HepG2 (cell line): ENCODE measurements around the gene DDX11. TPM values are rescaled to one million over a fixed set of nuclear protein-coding genes. Genes with fewer than 3 reads are reported as not detected.

Experiments used
- ATAC-seq: fragments of 200-7000 bp; cut with Tn5 transposase; 3 replicates; pipeline ENCODE4 v1.9.1; 2020; ENCODE audit warnings: mild to moderate bottlenecking, moderate library complexity
- BruUV-seq: library from RNA; stranded (reverse); fragments of 400-500 nt; replicated peaks from 2 replicates; lab custom pipeline; 2021; lab: Mats Ljungman, UMichigan
- CTCF ChIA-PET: fragments of 300-600 bp; formaldehyde crosslinking; extraction: SDS; loops from one replicate; lab custom pipeline; 2021; ENCODE audit warnings: low total read pairs, inconsistent platforms, low intra/inter-chr PET ratio; lab: Yijun Ruan, JAX
- POLR2A ChIA-PET: fragments of 350-600 bp; sonication (Branson Sonifier 250); formaldehyde crosslinking; loops from one replicate; lab custom pipeline; 2020; ENCODE audit warnings: antibody characterized with exemption, inconsistent platforms; lab: Yijun Ruan, JAX
- DNase-seq: peaks from one replicate; pipeline ENCODE4 v3.0.0-alpha.2; 2015; ENCODE audit warnings: low spot score
- FAIRE-seq: peaks from 3 replicates; lab custom pipeline; 2011; peaks lifted over from hg19 to GRCh38; lab: Jason Lieb, UNC
- H2AFZ ChIP-seq: one replicate; pipeline ENCODE4 v1.6.1; 2011; ENCODE audit warnings: low read length, inconsistent platforms
- H3K27ac ChIP-seq: fragments of 300-600 bp; 3 replicates; pipeline ENCODE4 v1.8.0; 2011; ENCODE audit warnings: mixed run types, mild to moderate bottlenecking, mixed read lengths, low read length, inconsistent platforms; ENCODE audit not compliant: insufficient read depth; ENCODE audit errors: extremely low read length
- H3K27me3 ChIP-seq, 2 experiments: fragments of 200-600 bp in 1 of 2; 2 replicates in 1 of 2; 3 replicates in 1 of 2; pipeline versions ENCODE4 v1.6.0 to v1.8.0; 2011; ENCODE audit warnings: low read length in 2 of 2, mild to moderate bottlenecking in 2 of 2, moderate library complexity in 2 of 2, inconsistent platforms in 1 of 2; ENCODE audit not compliant: insufficient read depth in 2 of 2, control insufficient read depth in 1 of 2
- H3K36me3 ChIP-seq, 2 experiments: fragments of 200-600 bp in 1 of 2; replicated peaks in 1 of 2; 2 replicates in 1 of 2; 3 replicates in 1 of 2; pipeline versions ENCODE4 v1.5.1 to v1.8.0; 2011; ENCODE audit warnings: low read length in 2 of 2, inconsistent platforms in 1 of 2; ENCODE audit not compliant: insufficient read depth in 2 of 2, control insufficient read depth in 1 of 2
- H3K4me1 ChIP-seq: 2 replicates; pipeline ENCODE4 v1.5.1; 2012; ENCODE audit warnings: low read length, inconsistent platforms; ENCODE audit not compliant: insufficient read depth
- H3K4me2 ChIP-seq: 2 replicates; pipeline ENCODE4 v1.6.0; 2011; ENCODE audit warnings: low read depth, low read length, inconsistent platforms
- H3K4me3 ChIP-seq, 3 experiments: fragments of 200-600 bp in 1 of 3; sonication (generic), shearing (Covaris generic) in 1 of 3; replicated peaks in 1 of 3; 2 replicates each; pipeline ENCODE4 v1.5.1; 2011 to 2016; ENCODE audit warnings: low read length in 3 of 3, inconsistent platforms in 2 of 3, low read depth in 2 of 3, mild to moderate bottlenecking in 2 of 3, control low read depth in 1 of 3, mixed read lengths in 1 of 3; ENCODE audit not compliant: insufficient read depth in 1 of 3
- H3K79me2 ChIP-seq: one replicate; pipeline ENCODE4 v1.6.1; 2011; ENCODE audit warnings: low read length, inconsistent platforms; ENCODE audit not compliant: insufficient read depth
- H3K9ac ChIP-seq: 2 replicates; pipeline ENCODE4 v1.6.0; 2011; ENCODE audit warnings: mild to moderate bottlenecking, low read depth, low read length, inconsistent platforms; ENCODE audit not compliant: insufficient read depth
- H3K9me3 ChIP-seq: 2 replicates; pipeline ENCODE4 v1.5.1; 2012; ENCODE audit warnings: mild to moderate bottlenecking, low read length
- H4K20me1 ChIP-seq: 2 replicates; pipeline ENCODE4 v1.6.0; 2011; ENCODE audit warnings: inconsistent platforms, mild to moderate bottlenecking, low read length, moderate library complexity; ENCODE audit not compliant: insufficient read depth
- ATF5 ChIP-seq: sonication (generic); formaldehyde crosslinking; IDR thresholded peaks from 2 replicates; pipeline ENCODE4 v1.4.0; 2020; ENCODE audit warnings: mild to moderate bottlenecking, low read depth, missing genetic modification reagents
- BHLHE40 ChIP-seq: IDR thresholded peaks from 2 replicates; pipeline ENCODE4 v1.6.1; 2011; ENCODE audit warnings: low read length, improper control_type of control experiment
- GABPA ChIP-seq, 2 experiments: IDR thresholded peaks; 2 replicates each; pipeline ENCODE4 v1.6.1; 2011 to 2016; ENCODE audit warnings: low read depth in 2 of 2, low read length in 1 of 2, missing biosample characterization in 1 of 2, missing genetic modification characterization in 1 of 2
- KDM2A ChIP-seq: sonication (generic); formaldehyde crosslinking; IDR thresholded peaks from 2 replicates; pipeline ENCODE4 v1.4.0; 2020; ENCODE audit warnings: low read depth, missing genetic modification reagents, borderline replicate concordance
- MED8 ChIP-seq: sonication (generic); formaldehyde crosslinking; IDR thresholded peaks from 2 replicates; pipeline ENCODE4 v1.8.1; 2023; ENCODE audit warnings: mild to moderate bottlenecking, missing genetic modification reagents; ENCODE audit not compliant: insufficient replicate concordance
- PHF8 ChIP-seq: sonication (generic); formaldehyde crosslinking; IDR thresholded peaks from 2 replicates; pipeline ENCODE4 v1.5.0; 2020; ENCODE audit warnings: missing genetic modification reagents
- ZNF382 ChIP-seq: sonication (generic); formaldehyde crosslinking; IDR thresholded peaks from 2 replicates; pipeline ENCODE4 v1.5.0; 2020; ENCODE audit warnings: missing genetic modification reagents, mild to moderate bottlenecking, borderline replicate concordance
- ZNF414 ChIP-seq: sonication (generic); formaldehyde crosslinking; IDR thresholded peaks from 2 replicates; pipeline ENCODE4 v1.5.0; 2020; ENCODE audit warnings: missing genetic modification reagents
- ZNF496 ChIP-seq: sonication (generic); formaldehyde crosslinking; IDR thresholded peaks from 2 replicates; pipeline ENCODE4 v1.8.1; 2023; ENCODE audit warnings: mild to moderate bottlenecking, moderate library complexity, missing genetic modification reagents; ENCODE audit not compliant: insufficient replicate concordance
- ZNF501 ChIP-seq: sonication (generic); formaldehyde crosslinking; IDR thresholded peaks from 2 replicates; pipeline ENCODE4 v1.5.1; 2020; ENCODE audit warnings: mild to moderate bottlenecking, moderate library complexity, missing genetic modification reagents
- ZNF724P ChIP-seq: sonication (generic); formaldehyde crosslinking; IDR thresholded peaks from 2 replicates; pipeline ENCODE4 v1.8.0; 2022; ENCODE audit warnings: missing genetic modification reagents, borderline replicate concordance
- WGBS: methylation state at CpG from one replicate; pipeline ENCODE4 v1.1.6; 2017; ENCODE audit warnings: low lambda C conversion rate; 5-methylcytosine and 5-hydroxymethylcytosine counted together
- in situ Hi-C: cut with HindIII; loops from 2 replicates; pipeline ENCODE4 v1.10.0; 2017; ENCODE audit warnings: low pct_unique_long_range_greater_than_20kb; ENCODE audit not compliant: extremely low pct_ligation_motif_present
- intact Hi-C: fragments of 100-400 bp; cut with micrococcal nuclease; formaldehyde crosslinking; loops from one replicate; pipeline ENCODE4 v1.10.0; 2022; ENCODE audit not compliant: unreplicated experiment
- polyA plus RNA-seq, 8 experiments: library from polyadenylated mRNA; depleted of rRNA in 3 of 8; stranded (reverse) in 7 of 8; unstranded in 1 of 8; fragments of >200 nt; fragmentation: Illumina TruSeq in 4 of 8; extraction: Trizol in 4 of 8; gene quantifications; 2 replicates each; pipeline versions ENCODE4 v1.2.1 to v1.2.3, GENCODE V29; 2011 to 2016; ENCODE audit warnings: low read depth in 4 of 8, missing spikeins in 1 of 8, mixed read lengths in 1 of 8; ENCODE audit not compliant: insufficient read depth in 1 of 8
- total RNA-seq, 5 experiments: library from RNA; depleted of rRNA; stranded (reverse); fragments of >200 nt; fragmentation: Illumina TruSeq; extraction: Trizol; gene quantifications; 2 replicates each; pipeline ENCODE4 v1.2.3, GENCODE V29; 2016; ENCODE audit warnings: low read depth in 1 of 5
- TF ChIP-seq, protein P1 (sequence below): sonication (generic); formaldehyde crosslinking; IDR thresholded peaks from 2 replicates; pipeline ENCODE4 v1.4.0; 2020; ENCODE audit warnings: mild to moderate bottlenecking, missing genetic modification reagents, borderline replicate concordance

The DDX11 gene
- total and polyA plus RNA-seq, 2 of the 13 experiments (the other 11 are each of a cell fraction or from before 2014, with no cell fraction given) = 23.9 to 40.8 TPM

GRCh38 chr12:31029916-31030562 is 43.6 kb upstream of the DDX11 start:
- TF ChIP-seq, protein P1, sequence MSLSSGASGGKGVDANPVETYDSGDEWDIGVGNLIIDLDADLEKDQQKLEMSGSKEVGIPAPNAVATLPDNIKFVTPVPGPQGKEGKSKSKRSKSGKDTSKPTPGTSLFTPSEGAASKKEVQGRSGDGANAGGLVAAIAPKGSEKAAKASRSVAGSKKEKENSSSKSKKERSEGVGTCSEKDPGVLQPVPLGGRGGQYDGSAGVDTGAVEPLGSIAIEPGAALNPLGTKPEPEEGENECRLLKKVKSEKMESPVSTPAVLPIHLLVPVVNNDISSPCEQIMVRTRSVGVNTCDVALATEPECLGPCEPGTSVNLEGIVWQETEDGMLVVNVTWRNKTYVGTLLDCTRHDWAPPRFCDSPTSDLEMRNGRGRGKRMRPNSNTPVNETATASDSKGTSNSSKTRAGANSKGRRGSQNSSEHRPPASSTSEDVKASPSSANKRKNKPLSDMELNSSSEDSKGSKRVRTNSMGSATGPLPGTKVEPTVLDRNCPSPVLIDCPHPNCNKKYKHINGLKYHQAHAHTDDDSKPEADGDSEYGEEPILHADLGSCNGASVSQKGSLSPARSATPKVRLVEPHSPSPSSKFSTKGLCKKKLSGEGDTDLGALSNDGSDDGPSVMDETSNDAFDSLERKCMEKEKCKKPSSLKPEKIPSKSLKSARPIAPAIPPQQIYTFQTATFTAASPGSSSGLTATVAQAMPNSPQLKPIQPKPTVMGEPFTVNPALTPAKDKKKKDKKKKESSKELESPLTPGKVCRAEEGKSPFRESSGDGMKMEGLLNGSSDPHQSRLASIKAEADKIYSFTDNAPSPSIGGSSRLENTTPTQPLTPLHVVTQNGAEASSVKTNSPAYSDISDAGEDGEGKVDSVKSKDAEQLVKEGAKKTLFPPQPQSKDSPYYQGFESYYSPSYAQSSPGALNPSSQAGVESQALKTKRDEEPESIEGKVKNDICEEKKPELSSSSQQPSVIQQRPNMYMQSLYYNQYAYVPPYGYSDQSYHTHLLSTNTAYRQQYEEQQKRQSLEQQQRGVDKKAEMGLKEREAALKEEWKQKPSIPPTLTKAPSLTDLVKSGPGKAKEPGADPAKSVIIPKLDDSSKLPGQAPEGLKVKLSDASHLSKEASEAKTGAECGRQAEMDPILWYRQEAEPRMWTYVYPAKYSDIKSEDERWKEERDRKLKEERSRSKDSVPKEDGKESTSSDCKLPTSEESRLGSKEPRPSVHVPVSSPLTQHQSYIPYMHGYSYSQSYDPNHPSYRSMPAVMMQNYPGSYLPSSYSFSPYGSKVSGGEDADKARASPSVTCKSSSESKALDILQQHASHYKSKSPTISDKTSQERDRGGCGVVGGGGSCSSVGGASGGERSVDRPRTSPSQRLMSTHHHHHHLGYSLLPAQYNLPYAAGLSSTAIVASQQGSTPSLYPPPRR (CRISPR knock-in tag) = no peak
- no peak for TF ChIP-seq MED8
- TF ChIP-seq ZNF496 (CRISPR knock-in tag) = no peak
- no peak for TF ChIP-seq KDM2A
- TF ChIP-seq ZNF414 (CRISPR knock-in tag) = no peak
- TF ChIP-seq ZNF382 (CRISPR knock-in tag) = no peak
- TF ChIP-seq ZNF501 (CRISPR knock-in tag) = no peak
- no peak for TF ChIP-seq PHF8
- TF ChIP-seq ZNF724P (CRISPR knock-in tag) = no peak
- no peak for TF ChIP-seq ATF5 (CRISPR knock-in tag)
- no peak for TF ChIP-seq GABPA (IDR thresholded peaks at IDR 0.05; ENCODE audit: low read depth, low read length)
- TF ChIP-seq GABPA (CRISPR knock-in tag; IDR thresholded peaks at IDR 0.05; ENCODE audit: low read depth) = no peak
- TF ChIP-seq BHLHE40 = no peak
- ChIA-PET POLR2A (no interaction called here), CTCF (no interaction called here)
- in situ Hi-C loops (no loop called here), intact Hi-C loops (no loop called here)
- Histone ChIP-seq H3K9me3 (no peaks in the 10 kb centered on the region), H3K27me3 (peaks cover 0 to 2% of the 10 kb centered on the region in 2 experiments; a peak in 1 of 5 replicates), H3K9ac (no peak overlapping the region), H3K36me3 (no peaks in the 10 kb centered on the region), H3K27ac (no peak overlapping the region), H3K79me2 (no peaks in the 10 kb centered on the region), H4K20me1 (no peaks in the 10 kb centered on the region), H2AFZ (no peak overlapping the region), H3K4me2 (no peak overlapping the region), H3K4me3 (no peak overlapping the region), H3K4me1 (no peaks in the 10 kb centered on the region)
- BruUV-seq = no TSS peak
- WGBS = 21% methylated on average over 6 of the region's 6 CpGs
- no peak for ATAC-seq
- FAIRE-seq = no peak
- DNase-seq = no peak
